Ascending aorta (tissue), 2 donors: Measurements from ENCODE around the gene ARHGAP11B.
A peak's percentile ranks its signal among the peaks of the same experiment; 100 is the strongest.
"Not testable (repeated sequence)": the region's sequence is repeated elsewhere in the genome, so short reads cannot be mapped to it uniquely, and the experiment has no call there.

Experiments used
- DNase-seq, 2 donors: peaks; one replicate each; pipeline ENCODE4 v3.0.0-alpha.2; 2019; ENCODE audit warnings: low spot score in 2 of 2
- H3K27ac ChIP-seq, 2 donors: fragments of 200-600 bp; sonication (generic); one replicate each; pipeline ENCODE4 v1.5.1; 2016 to 2017; ENCODE audit warnings: mild to moderate bottlenecking in 1 of 2
- H3K27me3 ChIP-seq: fragments of 200-600 bp; sonication (generic); one replicate; pipeline ENCODE4 v1.5.1; 2017
- H3K36me3 ChIP-seq, 2 donors: fragments of 200-600 bp; sonication (generic); one replicate each; pipeline ENCODE4 v1.5.1; 2016
- H3K4me1 ChIP-seq, 2 donors: fragments of 200-600 bp; sonication (generic); one replicate each; pipeline ENCODE4 v1.5.1; 2016 to 2017; ENCODE audit warnings: mild to moderate bottlenecking in 1 of 2
- H3K4me3 ChIP-seq, 2 donors: fragments of 200-600 bp; sonication (generic); one replicate each; pipeline ENCODE4 v1.5.1; 2016 to 2017; ENCODE audit warnings: mild to moderate bottlenecking in 1 of 2
- H3K9me3 ChIP-seq, 2 donors: fragments of 200-600 bp; sonication (generic); one replicate each; pipeline ENCODE4 v1.5.1; 2016
- intact Hi-C: fragments of 100-400 bp; cut with DNase I; formaldehyde crosslinking; loops from one replicate; pipeline ENCODE4 v1.15.1; 2023
- TF ChIP-seq, protein P1 (sequence below), 3 experiments: fragments of 200-600 bp in 2 of 3; fragments of 450-650 bp in 1 of 3; sonication (generic) in 2 of 3; IDR thresholded peaks; one replicate each; pipeline ENCODE4 v1.5.1; 2016 to 2019; ENCODE audit warnings: antibody characterized with exemption in 3 of 3, mild to moderate bottlenecking in 1 of 3, moderate library complexity in 1 of 3

Gene ARHGAP11B

DNA sequence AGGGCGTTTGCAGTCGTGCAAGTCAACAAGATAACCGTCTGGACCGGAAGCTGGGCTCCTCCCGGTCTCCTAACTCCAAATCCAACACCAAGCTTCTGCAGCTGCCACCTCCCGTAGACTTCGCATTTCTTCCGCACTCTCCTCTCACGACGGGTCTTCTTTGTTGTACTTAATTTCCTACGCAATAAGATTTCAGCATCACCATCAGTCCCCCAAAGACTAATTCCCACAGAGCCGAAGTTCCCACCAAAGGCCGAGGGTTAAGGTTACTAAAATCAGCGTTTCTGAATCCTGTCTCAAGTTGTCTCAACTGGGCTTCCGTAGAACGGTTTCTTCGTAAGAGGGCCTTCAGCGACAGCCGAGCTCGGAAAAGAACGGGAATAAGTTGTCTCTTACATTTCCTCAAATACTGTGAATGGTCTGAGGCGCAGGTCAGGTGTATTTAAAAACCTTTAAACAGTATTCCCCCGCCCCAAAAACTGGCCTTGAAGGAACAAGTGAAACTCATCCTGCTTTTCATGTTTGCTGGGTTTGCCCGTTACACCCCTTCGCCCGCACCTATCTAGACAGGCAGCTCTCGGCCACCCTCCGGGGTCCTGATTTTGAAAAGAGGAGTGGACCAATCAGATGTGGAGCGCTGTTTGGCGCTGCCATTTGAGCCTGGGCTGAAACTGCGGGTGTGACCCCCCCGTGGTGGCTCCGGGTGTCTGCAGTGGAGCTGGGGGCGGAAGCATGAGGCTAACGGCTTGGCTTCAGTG, at the start of gene ARHGAP11B:
ARHGAP11B (plus strand) TSS at position 693 of the 758 bp plus-strand sequence.
- TF ChIP-seq, protein P1, sequence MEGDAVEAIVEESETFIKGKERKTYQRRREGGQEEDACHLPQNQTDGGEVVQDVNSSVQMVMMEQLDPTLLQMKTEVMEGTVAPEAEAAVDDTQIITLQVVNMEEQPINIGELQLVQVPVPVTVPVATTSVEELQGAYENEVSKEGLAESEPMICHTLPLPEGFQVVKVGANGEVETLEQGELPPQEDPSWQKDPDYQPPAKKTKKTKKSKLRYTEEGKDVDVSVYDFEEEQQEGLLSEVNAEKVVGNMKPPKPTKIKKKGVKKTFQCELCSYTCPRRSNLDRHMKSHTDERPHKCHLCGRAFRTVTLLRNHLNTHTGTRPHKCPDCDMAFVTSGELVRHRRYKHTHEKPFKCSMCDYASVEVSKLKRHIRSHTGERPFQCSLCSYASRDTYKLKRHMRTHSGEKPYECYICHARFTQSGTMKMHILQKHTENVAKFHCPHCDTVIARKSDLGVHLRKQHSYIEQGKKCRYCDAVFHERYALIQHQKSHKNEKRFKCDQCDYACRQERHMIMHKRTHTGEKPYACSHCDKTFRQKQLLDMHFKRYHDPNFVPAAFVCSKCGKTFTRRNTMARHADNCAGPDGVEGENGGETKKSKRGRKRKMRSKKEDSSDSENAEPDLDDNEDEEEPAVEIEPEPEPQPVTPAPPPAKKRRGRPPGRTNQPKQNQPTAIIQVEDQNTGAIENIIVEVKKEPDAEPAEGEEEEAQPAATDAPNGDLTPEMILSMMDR (IDR thresholded peaks at IDR 0.05) = peak in 2 of 3 experiments; percentile 13 to 18
- not testable (repeated sequence) for H3K36me3 ChIP-seq

DNA sequence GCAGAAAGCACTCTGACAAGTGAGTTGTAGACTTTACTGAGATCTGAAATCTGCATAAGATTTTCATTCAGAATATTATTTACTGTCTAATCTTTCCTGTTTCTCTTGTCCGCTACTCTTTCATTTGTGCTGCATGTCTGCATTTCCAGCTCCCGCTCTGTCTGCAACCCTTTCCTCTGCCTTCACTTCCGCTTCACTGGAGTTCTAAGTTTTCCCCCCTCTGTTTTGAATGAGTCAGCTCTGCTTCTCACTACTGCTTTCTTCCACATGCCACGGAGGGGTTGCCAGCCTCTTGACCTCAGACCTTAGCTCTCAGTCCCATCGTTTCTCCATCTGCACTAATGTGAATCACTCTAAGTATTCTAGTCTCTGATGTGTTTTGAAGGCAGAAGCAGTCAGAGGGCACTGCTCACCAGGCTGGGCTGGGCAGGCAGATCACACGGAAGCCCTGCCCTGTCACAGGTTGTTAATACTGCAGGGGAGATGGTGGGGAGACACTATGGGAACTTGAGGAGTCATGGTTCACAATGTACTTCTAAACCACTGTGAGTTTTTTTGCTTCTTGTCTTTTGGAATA, 46.4 kb upstream of the ARHGAP11B start:
- H3K27ac ChIP-seq, DNase-seq, H3K36me3 ChIP-seq, H3K4me3 ChIP-seq, H3K27me3 ChIP-seq, intact Hi-C loops, H3K4me1 ChIP-seq, H3K9me3 ChIP-seq: not testable (repeated sequence)

More for the DNA sequence above, at the start of gene ARHGAP11B:
- intact Hi-C loops, H3K27me3 ChIP-seq, H3K4me1 ChIP-seq, H3K9me3 ChIP-seq: not testable (repeated sequence)
- DNase-seq = peak; percentile 84 to 95
- peak within 1 kb of the TSS; percentile 59 to 76 for H3K4me3 ChIP-seq
- H3K27ac ChIP-seq = peak within 1 kb of the TSS; percentile 74 to 83

DNA sequence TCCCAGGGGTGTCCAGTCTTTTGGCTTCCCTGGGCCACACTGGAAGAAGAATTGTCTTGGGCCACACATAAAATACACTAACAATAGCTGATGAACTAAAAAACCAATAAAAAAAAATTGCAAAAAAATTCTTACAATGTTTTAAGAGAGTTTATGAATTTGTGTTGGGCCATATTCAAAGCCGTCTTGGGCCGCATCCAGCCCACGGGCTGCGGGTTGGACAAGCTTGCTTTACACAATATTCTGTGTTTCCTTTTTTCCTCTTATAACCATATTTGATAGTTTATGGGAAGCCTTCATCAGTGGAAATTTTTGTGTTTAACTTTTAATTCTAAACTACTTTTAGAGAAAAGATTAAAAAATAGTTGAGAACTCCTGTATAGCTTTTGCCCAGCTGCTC, 45.2 kb upstream of the ARHGAP11B start:
- intact Hi-C loops, H3K36me3 ChIP-seq, H3K4me3 ChIP-seq, H3K9me3 ChIP-seq, DNase-seq, H3K4me1 ChIP-seq, H3K27me3 ChIP-seq, H3K27ac ChIP-seq: not testable (repeated sequence)

DNA sequence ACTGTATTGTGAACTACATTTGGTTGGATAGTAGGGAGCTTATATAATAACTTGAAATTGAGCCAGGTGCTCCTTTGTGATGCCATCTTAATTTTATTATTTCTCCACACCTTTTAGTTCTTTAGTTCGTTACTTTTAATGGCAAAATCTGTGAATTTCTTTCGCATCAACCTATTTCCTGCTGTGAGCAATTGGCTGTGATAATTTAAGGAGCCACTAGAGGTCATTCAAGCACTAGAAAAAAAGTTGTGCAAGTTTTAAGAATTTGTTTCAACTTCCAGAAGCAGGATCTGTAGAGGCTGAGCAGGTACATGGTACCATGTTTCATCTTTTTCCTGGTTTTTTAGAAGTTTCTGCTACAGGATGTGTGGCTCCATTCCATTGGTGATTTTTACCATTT, 27.0 kb upstream of the ARHGAP11B start:
- H3K9me3 ChIP-seq, H3K27ac ChIP-seq, H3K36me3 ChIP-seq, H3K4me3 ChIP-seq, H3K27me3 ChIP-seq, H3K4me1 ChIP-seq, intact Hi-C loops, DNase-seq: not testable (repeated sequence)
- TF ChIP-seq, protein P1 (IDR thresholded peaks at IDR 0.05) = peak in 2 of 3 experiments; percentile 15 to 35

DNA sequence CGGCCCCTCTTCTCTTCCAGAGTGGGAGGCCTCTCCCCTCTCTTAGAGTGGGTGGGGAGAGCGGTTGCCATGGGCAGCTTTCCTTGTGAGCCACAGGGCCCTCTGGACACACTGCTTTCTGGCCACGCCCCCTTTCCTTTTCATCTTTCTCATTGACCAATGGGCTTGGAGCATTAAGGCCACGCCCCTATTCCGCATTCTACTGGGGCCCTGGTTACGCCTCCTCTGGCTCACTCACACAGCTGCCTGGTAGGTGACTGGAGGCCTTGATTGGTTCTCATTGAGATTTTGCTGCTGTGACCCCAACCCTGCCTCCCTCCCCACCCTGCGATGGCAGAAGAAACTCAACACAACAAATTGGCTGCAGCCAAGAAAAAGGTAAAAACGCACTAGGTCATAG, 22.1 kb upstream of the ARHGAP11B start, which contains the start of gene GOLGA8H:
GOLGA8H (plus strand) TSS at position 233 of the 400 bp plus-strand sequence; CDS start at position 331, 98 bp downstream.
- H3K9me3 ChIP-seq, H3K4me3 ChIP-seq, intact Hi-C loops: not testable (repeated sequence)

DNA sequence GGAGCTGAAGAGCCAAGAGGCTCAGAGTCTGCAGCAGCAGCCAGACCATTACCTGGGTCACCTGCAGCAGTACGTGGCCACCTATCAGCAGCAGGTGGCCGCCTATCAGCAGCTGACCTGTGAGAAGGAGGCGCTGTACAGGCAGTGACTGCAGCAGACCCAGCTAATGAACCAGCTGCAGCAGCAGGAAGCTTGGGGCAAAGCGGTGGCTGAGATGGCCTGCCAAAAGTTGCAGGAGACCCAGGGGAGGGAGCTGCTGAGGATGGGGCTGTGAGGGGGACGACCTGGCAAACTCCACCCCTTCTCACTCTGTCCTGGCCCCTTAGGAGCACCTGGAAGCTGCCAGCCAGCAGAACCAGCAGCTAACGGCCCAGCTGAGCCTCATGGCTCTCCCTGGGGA, 13.7 kb upstream of the ARHGAP11B start:
- H3K27me3 ChIP-seq, DNase-seq, intact Hi-C loops, H3K4me1 ChIP-seq, H3K4me3 ChIP-seq, H3K27ac ChIP-seq, H3K36me3 ChIP-seq, H3K9me3 ChIP-seq: not testable (repeated sequence)

More for the DNA sequence above, 22.1 kb upstream of the ARHGAP11B start, which contains the start of gene GOLGA8H:
- not testable (repeated sequence) for H3K27me3 ChIP-seq, DNase-seq, H3K36me3 ChIP-seq, H3K27ac ChIP-seq, H3K4me1 ChIP-seq

DNA sequence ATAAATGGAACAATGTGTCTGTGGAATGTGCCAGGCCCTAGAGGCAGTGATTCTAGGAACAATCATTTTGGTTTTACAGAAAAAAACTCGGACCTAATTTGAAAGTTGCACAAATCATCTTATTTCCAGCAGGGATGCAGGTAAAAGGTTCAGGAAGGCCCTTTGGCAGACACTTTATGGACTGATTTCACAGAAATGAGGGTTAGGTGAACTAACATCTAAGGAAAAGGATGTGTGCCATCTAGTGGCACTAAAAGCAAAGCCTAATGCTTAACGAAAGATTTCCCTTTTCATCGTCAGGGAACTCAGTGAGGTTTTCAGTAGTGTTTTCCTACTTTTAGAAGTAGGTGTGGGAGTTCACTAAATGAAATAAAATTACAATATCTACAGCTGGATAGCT, 4.6 kb upstream of the ARHGAP11B start:
- H3K36me3 ChIP-seq, DNase-seq, H3K4me3 ChIP-seq, H3K27me3 ChIP-seq, intact Hi-C loops, H3K27ac ChIP-seq, H3K9me3 ChIP-seq, H3K4me1 ChIP-seq: not testable (repeated sequence)
- TF ChIP-seq, protein P1 (IDR thresholded peaks at IDR 0.05) = peak in 2 of 3 experiments; percentile 11 to 21

DNA sequence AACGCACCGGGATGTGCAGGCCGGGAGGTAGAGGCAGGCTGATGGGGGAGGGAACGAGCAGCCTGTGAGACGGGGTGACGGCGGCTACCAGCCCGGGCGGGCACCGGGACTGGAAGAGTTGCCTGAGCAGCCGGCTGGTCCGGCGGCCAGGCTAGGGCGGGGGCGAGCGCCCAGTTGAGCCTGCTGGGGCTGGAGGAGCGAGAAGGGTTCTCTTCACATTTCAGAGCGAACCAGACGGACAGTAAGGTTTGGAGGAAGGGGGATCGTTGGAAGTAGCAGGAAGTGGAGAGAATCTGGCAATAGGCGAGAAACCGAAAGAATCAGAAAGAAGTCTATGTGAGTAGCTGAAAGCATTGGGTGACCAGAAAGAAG, 252 bp downstream of the ARHGAP11B start:
- H3K36me3 ChIP-seq, H3K9me3 ChIP-seq, H3K4me1 ChIP-seq, H3K27me3 ChIP-seq, DNase-seq, intact Hi-C loops: not testable (repeated sequence)
- Histone ChIP-seq H3K27ac (peak overlapping the region in 1 of 2 donors; percentile 74), H3K4me3 (peak overlapping the region; percentile 59 to 76)

DNA sequence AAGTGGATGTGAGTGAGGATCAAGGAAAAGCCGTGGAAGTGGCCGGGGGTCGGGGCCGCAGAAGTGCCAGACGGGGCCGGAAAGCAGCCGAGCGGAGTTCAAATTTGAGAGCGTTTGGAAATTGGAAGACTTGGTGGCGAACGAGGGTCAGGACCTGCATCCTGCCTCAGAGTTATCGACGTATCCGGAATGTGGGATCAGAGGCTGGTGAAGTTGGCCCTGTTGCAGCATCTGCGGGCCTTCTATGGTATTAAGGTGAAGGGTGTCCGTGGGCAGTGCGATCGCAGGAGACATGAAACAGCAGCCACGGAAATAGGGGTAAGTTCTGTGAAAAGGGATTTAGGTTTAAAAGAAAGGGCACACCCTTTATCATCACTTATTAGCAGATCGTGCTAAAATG, 704 bp downstream of the ARHGAP11B start:
- H3K4me1 ChIP-seq, H3K36me3 ChIP-seq, DNase-seq, H3K9me3 ChIP-seq, H3K27ac ChIP-seq, intact Hi-C loops, H3K27me3 ChIP-seq: not testable (repeated sequence)
- peak overlapping the region; percentile 59 to 76 for H3K4me3 ChIP-seq
